ENCODE results near the gene MARVELD1.

Gene MARVELD1

DNA sequence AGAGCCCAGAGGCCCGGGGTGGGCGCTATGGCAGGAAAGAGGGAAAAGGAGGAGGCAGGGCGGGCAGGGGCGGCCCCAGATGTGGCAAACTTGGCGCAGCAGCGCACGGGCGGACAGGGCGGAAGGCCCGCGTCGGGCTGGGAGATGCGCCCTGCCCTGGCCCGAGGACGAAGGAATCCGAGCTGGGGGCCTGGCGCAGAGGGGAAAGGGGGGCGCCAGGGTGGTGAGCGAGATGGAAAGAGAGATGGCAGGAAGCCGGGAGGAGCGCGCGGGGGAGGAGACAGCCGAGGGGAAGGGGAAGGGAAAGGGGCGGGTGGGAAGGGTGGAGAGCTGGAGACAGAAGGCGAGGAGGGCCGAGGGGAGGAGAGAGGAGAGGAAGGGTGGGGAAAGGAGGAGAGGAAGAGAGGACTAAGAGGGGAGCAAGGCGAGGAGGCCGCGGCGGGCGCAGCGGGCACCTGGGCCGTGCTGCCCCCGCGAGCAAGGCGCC, at the start of gene MARVELD1:
TSS of gene MARVELD1 (plus strand) at position 392 of the 487 bp plus-strand sequence. CDS start 147 bp downstream, outside the sequence.
- DNase-seq (ENCODE audit: low read depth), result peak; percentile 84
- no peak for TF ChIP-seq CTCF (conservative IDR thresholded peaks at IDR 0.05; ENCODE audit: low read length)
- H3K4me3 ChIP-seq (ENCODE audit: low read length), result peak within 1 kb of the TSS; percentile 86

DNA sequence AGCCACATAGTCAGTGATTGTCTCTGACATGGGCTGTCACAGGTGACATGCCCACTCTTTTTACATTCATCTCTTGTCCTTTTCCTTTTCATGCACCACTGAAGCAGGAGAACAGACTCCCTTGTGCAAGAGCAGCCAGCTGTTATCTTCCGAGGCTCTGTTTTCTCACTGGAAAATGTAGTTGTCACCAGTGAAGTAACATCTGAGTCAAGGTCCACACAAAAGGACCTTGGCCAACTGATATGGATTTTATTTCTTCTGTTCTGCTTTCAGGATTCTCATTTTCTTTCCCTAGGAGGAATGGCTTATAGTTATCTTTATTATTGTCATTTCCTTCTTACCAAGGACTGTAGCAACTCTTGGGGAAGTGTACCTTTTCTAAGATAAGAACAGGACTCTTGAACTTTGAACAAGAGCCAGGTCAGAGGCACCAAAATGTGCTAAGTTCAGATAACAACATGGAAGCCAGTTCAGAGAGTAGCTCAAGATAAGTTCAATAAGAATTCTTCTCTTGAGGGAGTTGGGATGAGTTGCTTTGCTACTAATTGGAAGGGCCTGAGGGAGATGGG, 49.2 kb upstream of the MARVELD1 start:
- no peak for TF ChIP-seq CTCF (conservative IDR thresholded peaks at IDR 0.05; ENCODE audit: low read length)
- no peak for DNase-seq (ENCODE audit: low read depth)
- H3K4me3 ChIP-seq (ENCODE audit: low read length), result no peak overlapping the region

GRCh38 chr10:97666992-97667391, 46.5 kb upstream of the MARVELD1 start:
- TF ChIP-seq CTCF (conservative IDR thresholded peaks at IDR 0.05; ENCODE audit: low read length), result no peak
- DNase-seq (ENCODE audit: low read depth), result no peak
- H3K4me3 ChIP-seq (ENCODE audit: low read length), result no peak overlapping the region

GRCh38 chr10:97667463-97667862, 46.1 kb upstream of the MARVELD1 start:
- no peak overlapping the region for H3K4me3 ChIP-seq (ENCODE audit: low read length)
- TF ChIP-seq CTCF (conservative IDR thresholded peaks at IDR 0.05; ENCODE audit: low read length), result no peak
- DNase-seq (ENCODE audit: low read depth), result no peak

DNA sequence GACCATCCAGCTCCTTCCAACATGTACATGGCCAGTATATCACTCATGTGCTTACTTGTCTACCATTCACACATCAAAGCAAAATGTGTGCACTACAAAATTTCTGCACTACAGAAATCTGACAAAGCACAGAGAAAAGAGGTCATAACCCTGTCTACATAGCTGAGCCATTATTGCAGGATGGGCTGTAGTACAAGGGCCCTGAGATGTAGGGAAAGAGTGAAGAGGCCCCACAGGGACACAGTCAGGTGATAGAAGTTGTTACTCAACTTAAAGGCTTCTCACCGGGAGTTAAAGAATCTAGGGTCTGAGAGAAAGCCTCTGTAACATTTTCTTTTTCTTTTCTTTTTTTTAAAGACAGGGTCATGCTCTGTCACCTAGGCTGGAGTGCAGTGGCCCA, 44.0 kb upstream of the MARVELD1 start:
- DNase-seq (ENCODE audit: low read depth), result no peak
- no peak overlapping the region for H3K4me3 ChIP-seq (ENCODE audit: low read length)
- no peak for TF ChIP-seq CTCF (conservative IDR thresholded peaks at IDR 0.05; ENCODE audit: low read length)

GRCh38 chr10:97673736-97674525, 39.6 kb upstream of the MARVELD1 start:
- DNase-seq (ENCODE audit: low read depth), result peak; percentile 60
- no peak for TF ChIP-seq CTCF (conservative IDR thresholded peaks at IDR 0.05; ENCODE audit: low read length)
- no peak overlapping the region for H3K4me3 ChIP-seq (ENCODE audit: low read length)

- no peak for DNase-seq (ENCODE audit: low read depth)
- no peak for TF ChIP-seq CTCF (conservative IDR thresholded peaks at IDR 0.05; ENCODE audit: low read length)
Measured at GRCh38 chr10:97675222-97675621, 38.3 kb upstream of the MARVELD1 start.

More at GRCh38 chr10:97675222-97675621, 38.3 kb upstream of the MARVELD1 start:
- H3K4me3 ChIP-seq (ENCODE audit: low read length), result no peak overlapping the region
